Panc1 (cell line): ENCODE results near the gene RALGAPA1. TPM values are rescaled to one million over a fixed set of nuclear protein-coding genes. Genes with fewer than 3 reads are reported as not detected.

Experiments used
- ATAC-seq: fragments of 200-7000 bp; cut with Tn5 transposase; 2 replicates; pipeline ENCODE4 v1.9.1; 2020; ENCODE audit warnings: mild to moderate bottlenecking, moderate library complexity
- BruUV-seq: library from RNA; stranded (reverse); fragments of 400-500 nt; replicated peaks from 2 replicates; lab custom pipeline; 2021; lab: Mats Ljungman, UMichigan
- CTCF ChIA-PET: fragments of 300-600 bp; sonication (Branson Sonifier 250); formaldehyde crosslinking; loops from one replicate; lab custom pipeline; 2022; ENCODE audit warnings: antibody characterized with exemption; lab: Charles Lee
- POLR2A ChIA-PET: fragments of 300-600 bp; sonication (Branson Sonifier 250); formaldehyde crosslinking; loops from one replicate; lab custom pipeline; 2022; ENCODE audit warnings: antibody characterized with exemption; lab: Charles Lee
- DNase-seq: peaks from one replicate; pipeline ENCODE4 v3.0.0-alpha.2; 2010; ENCODE audit warnings: low read depth, low spot score
- H3K27ac ChIP-seq: 2 replicates; pipeline ENCODE4 v1.5.1; 2011; ENCODE audit warnings: mild to moderate bottlenecking, low read length, inconsistent platforms
- H3K27me3 ChIP-seq: fragments of 200-500 bp; sonication (Bioruptor generic); 2 replicates; pipeline ENCODE4 v1.6.0; 2014; ENCODE audit warnings: low read length, inconsistent platforms; ENCODE audit not compliant: control insufficient read depth, insufficient read depth
- H3K36me3 ChIP-seq: fragments of 200-500 bp; sonication (Bioruptor generic); 2 replicates; pipeline ENCODE4 v1.5.1; 2014; ENCODE audit warnings: inconsistent platforms, mild to moderate bottlenecking, low read length, moderate library complexity; ENCODE audit not compliant: control insufficient read depth, insufficient read depth
- H3K4me1 ChIP-seq: 2 replicates; pipeline ENCODE4 v1.5.1; 2011; ENCODE audit warnings: inconsistent platforms, mild to moderate bottlenecking, low read length, moderate library complexity; ENCODE audit not compliant: control insufficient read depth, insufficient read depth
- H3K4me3 ChIP-seq, 2 experiments: 2 replicates each; pipeline ENCODE4 v1.5.1; 2011 to 2012; ENCODE audit warnings: low read depth in 2 of 2, low read length in 2 of 2, mild to moderate bottlenecking in 2 of 2, inconsistent platforms in 1 of 2, moderate library complexity in 1 of 2
- H3K9me3 ChIP-seq: fragments of 200-500 bp; sonication (Bioruptor generic); 2 replicates; pipeline ENCODE4 v1.5.1; 2014; ENCODE audit warnings: low read depth, mild to moderate bottlenecking, inconsistent platforms, low read length, moderate library complexity; ENCODE audit not compliant: control insufficient read depth, insufficient read depth
- POLR2AphosphoS5 ChIP-seq: IDR thresholded peaks from 2 replicates; pipeline ENCODE4 v1.6.1; 2012; ENCODE audit warnings: mild to moderate bottlenecking, low read depth, low read length, moderate library complexity
- SIN3A ChIP-seq: IDR thresholded peaks from 2 replicates; pipeline ENCODE4 v1.6.1; 2012; ENCODE audit warnings: low read depth, mild to moderate bottlenecking, low read length, moderate library complexity, borderline replicate concordance; ENCODE audit not compliant: insufficient read depth
- TCF7L2 ChIP-seq: IDR thresholded peaks from 2 replicates; pipeline ENCODE4 v1.6.1; 2011; ENCODE audit warnings: mild to moderate bottlenecking, low read depth, low read length, inconsistent platforms
- in situ Hi-C: cut with HindIII; loops from 2 replicates; pipeline ENCODE4 v1.10.0; 2016; ENCODE audit warnings: low sequenced_read_pairs, low pct_unique_long_range_greater_than_20kb
- intact Hi-C: fragments of 100-400 bp; cut with micrococcal nuclease; formaldehyde crosslinking; loops from one replicate; pipeline ENCODE4 v1.10.0; 2022; ENCODE audit not compliant: unreplicated experiment
- total RNA-seq: library from RNA; stranded (reverse); gene quantifications from one replicate; pipeline ENCODE4 v1.2.1, GENCODE V29; 2021; ENCODE audit not compliant: unreplicated experiment
- TF ChIP-seq, protein P1 (sequence below), 2 experiments: IDR thresholded peaks; 2 replicates each; pipeline ENCODE4 v1.6.1; 2011 to 2012; ENCODE audit warnings: low read depth in 2 of 2, control low read depth in 1 of 2, low read length in 1 of 2, mild to moderate bottlenecking in 1 of 2, moderate library complexity in 1 of 2; ENCODE audit not compliant: insufficient read depth in 1 of 2
- TF ChIP-seq, protein P2 (sequence below): fragments of 450-650 bp; IDR thresholded peaks from 2 replicates; pipeline ENCODE4 v1.5.1; 2017; ENCODE audit warnings: mild to moderate bottlenecking

The RALGAPA1 gene
- total RNA-seq, 1 experiment from 2014 or later, result 31.5 TPM

GRCh38 chr14:35725930-35726329 is 83.2 kb downstream of the RALGAPA1 start:
- H3K9me3 ChIP-seq, result no peaks in the 10 kb centered on the region
- no peaks in the 10 kb centered on the region for H3K27me3 ChIP-seq
- POLR2A ChIA-PET, result interaction anchor here (0.6 kb wide), 2 partner anchors 80 to 403 kb away, joined by 3 to 9 read pairs; no protein-coding TSS in a partner anchor
- ATAC-seq (no peak), DNase-seq (no peak)
- TF ChIP-seq, protein P1, sequence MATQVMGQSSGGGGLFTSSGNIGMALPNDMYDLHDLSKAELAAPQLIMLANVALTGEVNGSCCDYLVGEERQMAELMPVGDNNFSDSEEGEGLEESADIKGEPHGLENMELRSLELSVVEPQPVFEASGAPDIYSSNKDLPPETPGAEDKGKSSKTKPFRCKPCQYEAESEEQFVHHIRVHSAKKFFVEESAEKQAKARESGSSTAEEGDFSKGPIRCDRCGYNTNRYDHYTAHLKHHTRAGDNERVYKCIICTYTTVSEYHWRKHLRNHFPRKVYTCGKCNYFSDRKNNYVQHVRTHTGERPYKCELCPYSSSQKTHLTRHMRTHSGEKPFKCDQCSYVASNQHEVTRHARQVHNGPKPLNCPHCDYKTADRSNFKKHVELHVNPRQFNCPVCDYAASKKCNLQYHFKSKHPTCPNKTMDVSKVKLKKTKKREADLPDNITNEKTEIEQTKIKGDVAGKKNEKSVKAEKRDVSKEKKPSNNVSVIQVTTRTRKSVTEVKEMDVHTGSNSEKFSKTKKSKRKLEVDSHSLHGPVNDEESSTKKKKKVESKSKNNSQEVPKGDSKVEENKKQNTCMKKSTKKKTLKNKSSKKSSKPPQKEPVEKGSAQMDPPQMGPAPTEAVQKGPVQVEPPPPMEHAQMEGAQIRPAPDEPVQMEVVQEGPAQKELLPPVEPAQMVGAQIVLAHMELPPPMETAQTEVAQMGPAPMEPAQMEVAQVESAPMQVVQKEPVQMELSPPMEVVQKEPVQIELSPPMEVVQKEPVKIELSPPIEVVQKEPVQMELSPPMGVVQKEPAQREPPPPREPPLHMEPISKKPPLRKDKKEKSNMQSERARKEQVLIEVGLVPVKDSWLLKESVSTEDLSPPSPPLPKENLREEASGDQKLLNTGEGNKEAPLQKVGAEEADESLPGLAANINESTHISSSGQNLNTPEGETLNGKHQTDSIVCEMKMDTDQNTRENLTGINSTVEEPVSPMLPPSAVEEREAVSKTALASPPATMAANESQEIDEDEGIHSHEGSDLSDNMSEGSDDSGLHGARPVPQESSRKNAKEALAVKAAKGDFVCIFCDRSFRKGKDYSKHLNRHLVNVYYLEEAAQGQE (IDR thresholded peaks at IDR 0.05; ENCODE audit: insufficient read depth in 1 of 2, low read depth in 2 of 2, low read length in 1 of 2), result no peak
- TF ChIP-seq, protein P2, sequence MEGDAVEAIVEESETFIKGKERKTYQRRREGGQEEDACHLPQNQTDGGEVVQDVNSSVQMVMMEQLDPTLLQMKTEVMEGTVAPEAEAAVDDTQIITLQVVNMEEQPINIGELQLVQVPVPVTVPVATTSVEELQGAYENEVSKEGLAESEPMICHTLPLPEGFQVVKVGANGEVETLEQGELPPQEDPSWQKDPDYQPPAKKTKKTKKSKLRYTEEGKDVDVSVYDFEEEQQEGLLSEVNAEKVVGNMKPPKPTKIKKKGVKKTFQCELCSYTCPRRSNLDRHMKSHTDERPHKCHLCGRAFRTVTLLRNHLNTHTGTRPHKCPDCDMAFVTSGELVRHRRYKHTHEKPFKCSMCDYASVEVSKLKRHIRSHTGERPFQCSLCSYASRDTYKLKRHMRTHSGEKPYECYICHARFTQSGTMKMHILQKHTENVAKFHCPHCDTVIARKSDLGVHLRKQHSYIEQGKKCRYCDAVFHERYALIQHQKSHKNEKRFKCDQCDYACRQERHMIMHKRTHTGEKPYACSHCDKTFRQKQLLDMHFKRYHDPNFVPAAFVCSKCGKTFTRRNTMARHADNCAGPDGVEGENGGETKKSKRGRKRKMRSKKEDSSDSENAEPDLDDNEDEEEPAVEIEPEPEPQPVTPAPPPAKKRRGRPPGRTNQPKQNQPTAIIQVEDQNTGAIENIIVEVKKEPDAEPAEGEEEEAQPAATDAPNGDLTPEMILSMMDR, result no peak
- no peak for TF ChIP-seq POLR2AphosphoS5
- no peak for TF ChIP-seq SIN3A
- TF ChIP-seq TCF7L2, result no peak
- H3K36me3 ChIP-seq, result no peaks in the 10 kb centered on the region; the same call in none of the 2 replicates
- no peak overlapping the region for H3K27ac ChIP-seq
- CTCF ChIA-PET, result interaction anchor here (0.7 kb wide), 1 partner anchor 93 kb away, joined by 3 read pairs; no protein-coding TSS in a partner anchor
- no TSS peak for BruUV-seq
- intact Hi-C loops, result no loop called here
- H3K4me3 ChIP-seq, result no peak overlapping the region
- H3K4me1 ChIP-seq, result no peaks in the 10 kb centered on the region
- in situ Hi-C loops, result no loop called here

DNA sequence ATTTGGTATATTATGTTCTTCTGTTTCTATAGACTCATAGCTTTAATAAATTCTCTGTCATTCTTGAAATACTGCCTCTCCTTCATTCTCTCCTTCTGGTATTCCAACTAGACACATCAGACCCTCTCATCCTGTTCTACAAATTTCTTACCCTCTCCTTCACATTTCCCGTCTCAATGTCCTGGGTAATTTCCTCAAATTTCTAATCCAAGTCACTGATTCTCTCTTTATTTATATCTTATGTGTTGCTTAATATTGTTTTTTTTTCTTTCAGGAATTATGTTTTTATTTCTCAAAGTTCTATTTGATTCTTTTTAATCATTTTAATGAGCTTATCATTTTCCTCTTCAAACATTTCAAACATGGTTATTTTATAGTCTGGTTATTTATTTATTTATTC is 94.0 kb downstream of the RALGAPA1 start:
- POLR2A ChIA-PET, result interaction anchor here (0.7 kb wide), 1 partner anchor 246 kb away, joined by 4 read pairs; no protein-coding TSS in a partner anchor

More for the DNA sequence above, 94.0 kb downstream of the RALGAPA1 start:
- no peaks in the 10 kb centered on the region; the same call in 1 of the 2 replicates for H3K36me3 ChIP-seq
- H3K4me1 ChIP-seq, result no peaks in the 10 kb centered on the region
- no TSS peak for BruUV-seq
- no peak for DNase-seq
- no peak for ATAC-seq
- no peaks in the 10 kb centered on the region for H3K9me3 ChIP-seq
- H3K27me3 ChIP-seq, result no peaks in the 10 kb centered on the region
- no peak overlapping the region for H3K27ac ChIP-seq
- no peak overlapping the region for H3K4me3 ChIP-seq
- in situ Hi-C loops (no loop called here), intact Hi-C loops (no loop called here)
- CTCF ChIA-PET, result interaction anchor here (0.7 kb wide), 1 partner anchor 1860 kb away, joined by 3 read pairs; no protein-coding TSS in a partner anchor
- TF ChIP-seq POLR2AphosphoS5 (no peak), SIN3A (no peak), TCF7L2 (no peak)
- TF ChIP-seq, protein P1 (IDR thresholded peaks at IDR 0.05; ENCODE audit: insufficient read depth in 1 of 2, low read depth in 2 of 2, low read length in 1 of 2), result no peak
- TF ChIP-seq, protein P2, result no peak
